ENCODE measurements around the gene ASIC5. TPM values are rescaled to one million over a fixed set of nuclear protein-coding genes. Genes with fewer than 3 reads are reported as not detected.

Gene ASIC5
- total RNA-seq, 4 donors from 2014 or later, result not detected

GRCh38 chr4:155855897-155856296 is 10.2 kb downstream of the ASIC5 start:
- Histone ChIP-seq H3K36me3 (no peaks in the 10 kb centered on the region), H3K9me3 (no peaks in the 10 kb centered on the region), H3K4me1 (no peaks in the 10 kb centered on the region), H3K27ac (peak overlapping the region in 1 of 4 donors; percentile 32), H3K4me3 (no peak overlapping the region), H3K27me3 (no peaks in the 10 kb centered on the region)
- DNase-seq, result no peak
- no peak for TF ChIP-seq CTCF (IDR thresholded peaks at IDR 0.05)
- no peak for TF ChIP-seq POLR2A (IDR thresholded peaks at IDR 0.05)
- 47 to 59% methylated on average over 2 of the region's 2 CpGs for WGBS, 2 donors
- intact Hi-C loops (cut with DNase I), result no loop called here

GRCh38 chr4:155854582-155855226 is 11.4 kb downstream of the ASIC5 start:
- Histone ChIP-seq H3K4me3 (no peak overlapping the region), H3K9me3 (no peaks in the 10 kb centered on the region), H3K36me3 (no peaks in the 10 kb centered on the region), H3K27me3 (no peaks in the 10 kb centered on the region), H3K27ac (no peak overlapping the region), H3K4me1 (no peaks in the 10 kb centered on the region)
- 54 to 63% methylated on average over 4 to 6 of the region's 6 CpGs for WGBS, 2 donors
- DNase-seq, result no peak
- no peak for TF ChIP-seq POLR2A (IDR thresholded peaks at IDR 0.05)
- no peak for TF ChIP-seq CTCF (IDR thresholded peaks at IDR 0.05)
- intact Hi-C loops (cut with DNase I), result no loop called here

GRCh38 chr4:155853189-155853588 is 12.9 kb downstream of the ASIC5 start:
- no peaks in the 10 kb centered on the region for H3K9me3 ChIP-seq
- intact Hi-C loops (cut with DNase I), result no loop called here
- TF ChIP-seq CTCF (IDR thresholded peaks at IDR 0.05) (no peak), POLR2A (IDR thresholded peaks at IDR 0.05) (no peak)

GRCh38 chr4:155849042-155849441 is 17.0 kb downstream of the ASIC5 start:
- no peaks in the 10 kb centered on the region for H3K9me3 ChIP-seq
- no peak for TF ChIP-seq CTCF (IDR thresholded peaks at IDR 0.05)
- no peak for TF ChIP-seq POLR2A (IDR thresholded peaks at IDR 0.05)
- no peaks in the 10 kb centered on the region for H3K27me3 ChIP-seq
- H3K4me1 ChIP-seq, result no peaks in the 10 kb centered on the region
- no peak overlapping the region for H3K4me3 ChIP-seq
- WGBS, 2 donors, result 70 to 81% methylated on average over 4 of the region's 4 CpGs
- no peak for DNase-seq
- no peak overlapping the region for H3K27ac ChIP-seq
- no peaks in the 10 kb centered on the region for H3K36me3 ChIP-seq
- intact Hi-C loops (cut with DNase I), result no loop called here

More at GRCh38 chr4:155853189-155853588, 12.9 kb downstream of the ASIC5 start:
- DNase-seq, result no peak
- H3K4me1 ChIP-seq, result no peaks in the 10 kb centered on the region
- 94 to 96% methylated on average over 3 of the region's 3 CpGs for WGBS, 2 donors
- H3K27ac ChIP-seq, result no peak overlapping the region
- H3K36me3 ChIP-seq, result no peaks in the 10 kb centered on the region
- H3K27me3 ChIP-seq, result no peaks in the 10 kb centered on the region
- no peak overlapping the region for H3K4me3 ChIP-seq

GRCh38 chr4:155846929-155847328 is 19.1 kb downstream of the ASIC5 start:
- Histone ChIP-seq H3K36me3 (no peaks in the 10 kb centered on the region), H3K9me3 (no peaks in the 10 kb centered on the region), H3K27me3 (no peaks in the 10 kb centered on the region), H3K4me3 (no peak overlapping the region), H3K4me1 (no peaks in the 10 kb centered on the region), H3K27ac (no peak overlapping the region)
- intact Hi-C loops (cut with DNase I), result no loop called here
- TF ChIP-seq POLR2A (IDR thresholded peaks at IDR 0.05), result no peak
- TF ChIP-seq CTCF (IDR thresholded peaks at IDR 0.05), result no peak
- DNase-seq, result no peak

Data from esophagus squamous epithelium (tissue), 5 donors.